Dedifferentiated amniotic fluid mesenchymal stem cell (primary cell): ENCODE data around the gene ATG14.
A peak's percentile ranks its signal among the peaks of the same experiment; 100 is the strongest.
"Not testable (repeated sequence)": the region's sequence is repeated elsewhere in the genome, so short reads cannot be mapped to it uniquely, and the experiment has no call there.

Experiments
- DNase-seq: peaks from one replicate; pipeline ENCODE4 v3.0.0-alpha.2; 2016; ENCODE audit errors: extremely low spot score

The ATG14 gene

GRCh38 chr14:55351111-55351510, 60.5 kb downstream of the ATG14 start:
- DNase-seq: no peak

- DNase-seq: no peak
These were observed 61.2 kb downstream of the ATG14 start for GRCh38 chr14:55350461-55350860.

- no peak for DNase-seq
These were observed 62.1 kb downstream of the ATG14 start for GRCh38 chr14:55349565-55349964.

GRCh38 chr14:55348766-55349453, 62.7 kb downstream of the ATG14 start:
- no peak for DNase-seq

- no peak for DNase-seq
These were observed 63.9 kb downstream of the ATG14 start for GRCh38 chr14:55347748-55348147.

GRCh38 chr14:55347040-55347439, 64.6 kb downstream of the ATG14 start:
- no peak for DNase-seq

- DNase-seq: not testable (repeated sequence)
These were observed 67.0 kb downstream of the ATG14 start for GRCh38 chr14:55344582-55345163.

- no peak for DNase-seq
These were observed 69.8 kb downstream of the ATG14 start for GRCh38 chr14:55341781-55342180.

- DNase-seq: no peak
These were observed 71.1 kb downstream of the ATG14 start for GRCh38 chr14:55340482-55340881.

- DNase-seq: no peak
These were observed 71.9 kb downstream of the ATG14 start for GRCh38 chr14:55339770-55340169.

GRCh38 chr14:55336691-55337090, 74.9 kb downstream of the ATG14 start:
- DNase-seq: no peak

GRCh38 chr14:55336162-55336561, 75.5 kb downstream of the ATG14 start:
- no peak for DNase-seq

- no peak for DNase-seq
These were observed 77.7 kb downstream of the ATG14 start for GRCh38 chr14:55333711-55334485.

- no peak for DNase-seq
These were observed 78.7 kb downstream of the ATG14 start for GRCh38 chr14:55332654-55333570.

GRCh38 chr14:55329999-55330710, 81.5 kb downstream of the ATG14 start:
- no peak for DNase-seq

GRCh38 chr14:55328317-55328716, 83.3 kb downstream of the ATG14 start:
- no peak for DNase-seq

- DNase-seq: no peak
These were observed 84.5 kb downstream of the ATG14 start for GRCh38 chr14:55327179-55327578.

- no peak for DNase-seq
These were observed 86.8 kb downstream of the ATG14 start for GRCh38 chr14:55324812-55325211.

GRCh38 chr14:55323910-55324309, 87.7 kb downstream of the ATG14 start:
- DNase-seq: no peak

- DNase-seq: peak; percentile 2
These were observed 92.9 kb downstream of the ATG14 start for GRCh38 chr14:55318694-55319093.
